GM21619 (cell line): ENCODE data around the gene EIPR1.

Experiments
- ATAC-seq: cut with Tn5 transposase; IDR thresholded peaks from one replicate; pipeline ENCODE4 v1.9.1; 2021; ENCODE audit not compliant: unreplicated experiment

EIPR1 gene

GRCh38 chr2:3325458-3326181, 52.0 kb downstream of the EIPR1 start:
- ATAC-seq = no peak

DNA sequence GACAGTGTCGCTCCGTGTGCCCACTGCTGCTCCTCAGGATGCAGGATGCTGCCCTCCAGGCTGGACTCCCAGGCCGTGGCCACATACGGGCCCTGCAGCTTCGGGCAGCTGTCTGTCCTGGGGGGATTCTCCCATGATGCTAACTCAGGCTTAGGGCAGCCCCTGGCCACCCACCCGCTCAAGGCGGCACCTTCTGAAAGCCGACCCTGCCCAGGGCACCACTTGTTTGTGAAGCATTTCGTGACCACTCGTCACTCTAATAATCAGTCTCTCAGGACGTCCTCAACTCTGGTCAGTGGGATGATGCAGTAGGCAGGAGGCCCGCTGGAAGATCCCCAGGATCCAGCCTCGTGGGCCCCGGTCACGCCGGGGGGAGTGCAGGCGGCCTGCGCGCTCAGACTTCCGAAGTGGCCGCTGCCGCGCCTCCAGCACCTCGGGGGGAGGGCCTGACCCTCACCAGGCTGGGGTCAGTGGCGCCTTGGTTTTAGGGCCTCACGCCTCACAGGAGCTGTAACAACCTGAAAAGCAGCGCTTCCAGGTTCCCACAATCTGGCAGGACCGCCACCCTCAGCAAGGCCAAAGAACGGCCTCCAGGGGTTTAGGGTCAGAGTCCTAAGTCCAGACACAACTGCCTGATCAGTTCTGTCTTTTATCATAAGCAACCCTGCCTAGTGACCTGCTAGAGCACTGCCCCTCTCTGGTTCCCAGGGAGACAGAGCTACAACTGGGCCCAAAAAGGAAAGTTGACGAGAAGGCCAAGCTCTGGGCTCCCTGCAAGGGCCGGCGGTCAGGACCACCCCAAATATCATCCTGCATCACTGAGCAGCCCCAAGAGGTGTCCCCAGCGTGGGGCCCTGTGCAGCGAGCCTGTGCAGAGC, 53.0 kb downstream of the EIPR1 start:
- ATAC-seq = no peak

- no peak for ATAC-seq
Measured at GRCh38 chr2:3324036-3324386, 53.6 kb downstream of the EIPR1 start.

DNA sequence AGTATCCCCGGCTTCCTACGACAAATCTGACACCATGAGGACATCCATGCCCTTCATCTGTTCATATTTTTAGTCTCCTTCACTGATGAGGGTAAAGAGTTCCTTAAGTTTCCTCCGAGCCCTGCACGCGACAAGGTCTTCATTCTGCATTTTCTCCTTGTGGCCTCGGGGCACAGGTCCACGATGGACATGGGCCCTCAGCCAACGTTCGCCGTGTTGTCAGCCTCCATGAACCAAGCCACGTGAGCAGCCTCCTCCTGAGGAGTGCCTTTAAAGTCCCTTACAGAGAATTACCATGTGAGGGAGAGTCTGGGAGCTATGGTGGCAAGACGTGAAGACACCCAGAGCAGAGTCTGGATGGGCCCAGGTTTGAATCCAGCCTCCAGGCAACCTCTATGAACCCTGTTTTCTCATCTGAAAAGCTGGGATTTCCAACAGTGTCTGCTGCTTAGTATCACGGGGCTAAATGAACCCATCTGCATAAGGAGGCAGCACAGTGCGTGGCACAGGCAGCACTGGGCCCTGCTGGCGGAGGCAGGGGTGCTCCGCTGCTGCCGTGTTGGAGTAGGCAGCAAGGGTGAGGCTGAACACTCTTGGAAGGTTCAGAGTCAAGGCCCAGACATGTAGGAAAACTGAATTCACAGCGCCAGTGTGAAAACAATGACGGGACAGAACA, 54.1 kb downstream of the EIPR1 start:
- no peak for ATAC-seq

- no peak for ATAC-seq
Measured at GRCh38 chr2:3322311-3322970, 55.2 kb downstream of the EIPR1 start.

- no peak for ATAC-seq
Measured at GRCh38 chr2:3321825-3322224, 55.8 kb downstream of the EIPR1 start.

DNA sequence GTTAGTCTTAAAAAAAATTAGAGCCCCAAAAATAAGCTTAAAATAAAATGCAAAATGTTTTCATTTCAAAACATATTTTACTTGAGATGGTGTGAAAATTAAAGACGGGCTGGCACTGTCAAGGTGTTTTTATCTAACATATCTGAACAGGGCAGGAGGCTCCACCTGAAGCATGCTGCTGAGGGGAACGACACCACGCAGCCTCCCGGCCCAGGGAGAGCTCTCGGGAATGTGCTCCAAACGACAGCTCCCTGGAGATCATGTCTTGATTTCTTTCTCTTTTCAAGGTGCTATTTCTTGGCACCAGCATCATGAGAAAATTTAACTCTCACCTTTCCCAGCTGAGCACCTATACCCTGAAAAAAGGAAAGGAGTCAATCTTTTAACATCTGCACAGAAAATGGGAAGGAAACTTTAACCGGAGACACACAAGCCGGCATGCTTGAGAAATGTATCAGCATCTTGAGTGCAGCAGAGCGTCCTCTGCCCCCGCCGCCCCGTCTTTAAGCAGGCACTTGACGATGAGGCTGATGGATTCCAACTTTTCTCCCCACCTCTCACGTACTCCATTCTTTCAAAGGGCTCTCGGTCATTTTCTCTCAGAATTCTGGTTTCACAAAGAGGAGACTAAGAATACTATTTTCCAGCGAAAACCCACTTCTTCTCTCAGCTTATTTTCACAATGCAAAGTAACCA, 56.6 kb downstream of the EIPR1 start:
- ATAC-seq = no peak

DNA sequence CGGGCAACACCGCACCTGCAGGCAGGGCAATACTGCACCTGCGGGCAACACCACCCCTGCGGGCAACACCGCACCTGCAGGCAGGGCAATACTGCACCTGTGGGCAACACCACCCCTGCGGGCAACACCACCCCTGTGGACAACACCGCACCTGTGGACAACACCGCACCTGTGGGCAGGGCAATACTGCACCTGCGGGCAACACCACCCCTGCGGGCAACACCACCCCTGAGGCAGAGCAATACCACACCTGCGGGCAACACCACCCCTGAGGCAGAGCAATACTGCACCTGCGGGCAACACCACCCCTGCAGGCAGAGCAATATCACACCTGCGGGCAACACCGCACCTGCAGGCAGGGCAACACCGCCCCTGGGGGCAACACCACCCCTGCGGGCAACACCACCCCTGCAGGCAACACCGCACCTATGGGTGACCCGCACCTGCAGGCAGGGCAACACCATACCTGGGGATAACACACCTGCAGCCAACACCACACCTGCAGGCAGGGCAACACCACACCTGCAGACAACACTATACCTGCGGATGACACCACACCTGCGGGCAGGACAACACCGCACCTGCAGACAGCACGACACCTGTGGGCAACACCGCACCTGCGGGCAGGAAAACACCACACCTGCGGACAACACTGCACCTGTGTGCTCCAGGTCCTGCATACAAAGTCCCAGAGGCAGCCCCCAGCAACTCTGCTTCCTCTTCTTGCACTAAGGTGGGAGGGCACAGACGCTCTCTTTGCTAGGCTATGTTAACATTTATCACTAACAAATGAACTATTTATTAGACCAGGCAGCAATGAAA, 57.7 kb downstream of the EIPR1 start:
- no peak for ATAC-seq

GRCh38 chr2:3319134-3319533, 58.5 kb downstream of the EIPR1 start:
- ATAC-seq = no peak

- ATAC-seq = no peak
Measured at GRCh38 chr2:3317871-3318590, 59.6 kb downstream of the EIPR1 start.

DNA sequence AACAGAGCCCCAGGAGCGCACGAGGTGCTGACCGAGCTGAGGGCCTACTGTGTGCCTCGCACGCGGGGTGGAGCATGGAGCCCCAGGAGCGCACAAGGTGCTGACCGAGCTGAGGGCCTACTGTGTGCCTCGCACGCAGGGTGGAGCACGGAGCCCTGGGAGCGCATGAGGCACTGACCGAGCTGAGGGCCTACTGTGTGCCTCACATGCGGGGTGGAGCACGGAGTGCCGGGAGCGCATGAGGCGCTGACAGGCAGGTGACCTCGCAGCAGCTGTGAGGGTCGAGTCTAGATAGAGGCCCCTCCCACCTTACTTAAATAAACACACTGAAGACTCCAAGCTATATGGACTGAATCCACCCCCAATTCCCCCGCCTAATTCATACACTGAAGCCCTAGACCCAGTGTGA, 60.3 kb downstream of the EIPR1 start:
- ATAC-seq = no peak

- no peak for ATAC-seq
Measured at GRCh38 chr2:3316456-3317276, 61.0 kb downstream of the EIPR1 start.

GRCh38 chr2:3314626-3315025, 63.0 kb downstream of the EIPR1 start:
- ATAC-seq = no peak

GRCh38 chr2:3313781-3314375, 63.7 kb downstream of the EIPR1 start:
- no peak for ATAC-seq

DNA sequence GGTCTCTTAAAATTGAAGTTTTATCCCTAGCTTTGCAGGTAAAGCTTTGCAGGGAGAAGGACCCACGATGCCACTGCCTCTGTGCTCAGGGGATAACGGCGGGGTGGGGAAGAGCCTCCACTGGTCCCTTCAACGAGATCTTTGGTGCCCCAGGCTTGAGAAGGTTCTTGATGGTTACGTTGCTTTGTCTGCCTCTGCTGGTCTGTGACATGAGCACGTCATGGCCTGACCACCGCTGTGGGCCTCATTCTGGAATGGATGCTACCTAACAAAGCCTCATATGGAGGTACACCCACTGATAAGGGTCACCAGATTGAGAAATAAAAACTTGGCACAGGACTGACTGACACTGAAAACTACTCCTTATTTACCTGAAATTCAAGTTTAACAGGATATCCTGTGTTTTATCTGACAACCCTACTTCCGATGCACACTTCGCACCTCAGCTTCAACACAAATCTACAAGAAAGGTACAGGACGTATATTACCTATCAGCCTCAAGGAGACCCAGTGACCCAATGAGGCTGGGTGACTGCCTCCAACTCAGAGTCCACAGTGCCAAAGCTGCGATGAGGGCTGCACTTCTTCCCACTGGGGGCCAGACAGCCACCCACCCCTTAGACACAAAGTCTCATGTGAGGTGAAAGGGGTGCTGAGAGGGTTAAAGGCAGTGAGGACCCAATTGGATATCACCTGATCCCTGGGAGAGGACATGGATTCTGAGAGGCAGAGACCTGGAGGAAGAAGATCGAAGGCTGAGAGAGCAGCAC, 64.9 kb downstream of the EIPR1 start:
- ATAC-seq = no peak

DNA sequence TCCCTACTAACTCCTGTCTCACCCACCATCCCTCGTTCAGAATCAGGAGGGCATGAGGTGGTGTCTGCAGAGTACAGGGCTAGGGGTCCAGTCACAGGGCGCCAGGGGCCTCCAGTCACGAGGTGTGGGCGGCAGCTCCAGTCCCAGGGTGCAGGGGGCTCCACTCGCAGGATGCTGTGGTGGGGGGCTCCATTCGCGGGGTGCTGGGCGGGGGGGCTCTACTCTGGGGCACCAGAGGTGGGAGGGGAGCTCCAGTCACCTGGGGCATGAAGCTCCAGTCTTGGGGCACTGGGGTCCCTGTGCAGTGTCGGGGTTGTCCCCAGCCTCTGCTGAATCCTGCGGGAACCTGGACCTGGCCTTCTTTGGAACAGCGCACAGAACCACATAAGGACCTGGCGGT, 66.0 kb downstream of the EIPR1 start:
- ATAC-seq = no peak
